Upper lobe of left lung (tissue), 4 donors: ENCODE results near the gene ALCAM.

Experiments
- CTCF ChIP-seq, 6 experiments: fragments of 450-650 bp in 4 of 6; fragments of 200-600 bp in 2 of 6; sonication (generic) in 2 of 6; IDR thresholded peaks; one replicate each; pipeline ENCODE4 v1.5.1; 2016 to 2019; ENCODE audit warnings: antibody characterized with exemption in 6 of 6
- EP300 ChIP-seq, 4 donors: sonication (generic); formaldehyde crosslinking; IDR thresholded peaks; one replicate each; pipeline ENCODE4 v1.5.1; 2017; ENCODE audit warnings: antibody characterized with exemption in 4 of 4, control low read depth in 2 of 4
- POLR2A ChIP-seq, 4 donors: fragments of 450-650 bp; IDR thresholded peaks; one replicate each; pipeline ENCODE4 v1.5.1; 2016 to 2017; ENCODE audit warnings: antibody characterized with exemption in 4 of 4, mild to moderate bottlenecking in 2 of 4
- POLR2AphosphoS5 ChIP-seq, 2 donors: sonication (generic); formaldehyde crosslinking; IDR thresholded peaks; one replicate each; pipeline ENCODE4 v1.5.1; 2017; ENCODE audit warnings: antibody characterized with exemption in 2 of 2

DNA sequence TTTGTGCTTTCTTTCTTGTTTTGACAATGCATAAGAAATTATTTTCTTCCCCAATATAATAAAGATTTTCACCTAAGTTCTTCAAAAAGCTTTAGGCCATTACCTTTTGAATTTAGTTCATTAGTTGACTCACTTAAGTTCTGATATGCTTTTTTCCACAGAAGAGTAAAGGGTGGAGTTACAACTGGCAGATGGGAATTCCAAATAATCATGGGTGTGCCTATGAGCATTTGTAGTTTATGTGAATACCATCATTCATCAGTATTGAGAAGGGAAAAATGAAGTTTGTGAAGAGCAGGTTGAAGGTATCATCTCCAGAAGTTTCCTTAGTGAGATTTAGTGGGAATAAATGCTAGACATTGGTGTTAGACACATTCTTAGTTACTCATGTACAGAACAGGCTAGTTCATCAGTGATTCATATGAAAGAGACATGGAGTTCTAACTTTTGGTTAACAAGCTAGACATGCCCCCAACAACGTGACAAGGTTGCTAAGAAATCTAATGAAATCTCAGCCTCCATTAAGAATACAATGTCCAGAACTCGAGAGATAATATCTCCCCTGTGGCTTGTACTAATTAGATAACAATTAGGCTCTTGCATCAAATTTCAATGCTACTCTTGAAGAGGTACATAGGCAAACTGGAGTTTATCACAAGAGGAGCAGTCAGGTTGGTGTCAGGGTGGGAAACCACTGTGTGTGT is 16.9 kb upstream of the ALCAM start:
- TF ChIP-seq CTCF (IDR thresholded peaks at IDR 0.05): no peak
- TF ChIP-seq POLR2AphosphoS5 (IDR thresholded peaks at IDR 0.05): no peak
- TF ChIP-seq EP300 (IDR thresholded peaks at IDR 0.05): no peak
- TF ChIP-seq POLR2A (IDR thresholded peaks at IDR 0.05): no peak
